Uterus (tissue), 2 donors: Measurements from ENCODE around the gene NKAIN2.

Experiments used
- POLR2A ChIP-seq, 2 donors: fragments of 450-650 bp; IDR thresholded peaks; one replicate each; pipeline ENCODE4 v1.6.1; 2016; ENCODE audit warnings: antibody characterized with exemption in 2 of 2, mild to moderate bottlenecking in 1 of 2, moderate library complexity in 1 of 2
- TF ChIP-seq, protein P1 (sequence below), 4 experiments: fragments of 200-600 bp in 2 of 4; fragments of 450-650 bp in 2 of 4; sonication (generic) in 2 of 4; IDR thresholded peaks; one replicate each; pipeline ENCODE4 v1.5.1; 2016 to 2019; ENCODE audit warnings: antibody characterized with exemption in 4 of 4, mild to moderate bottlenecking in 2 of 4, moderate library complexity in 1 of 4

DNA sequence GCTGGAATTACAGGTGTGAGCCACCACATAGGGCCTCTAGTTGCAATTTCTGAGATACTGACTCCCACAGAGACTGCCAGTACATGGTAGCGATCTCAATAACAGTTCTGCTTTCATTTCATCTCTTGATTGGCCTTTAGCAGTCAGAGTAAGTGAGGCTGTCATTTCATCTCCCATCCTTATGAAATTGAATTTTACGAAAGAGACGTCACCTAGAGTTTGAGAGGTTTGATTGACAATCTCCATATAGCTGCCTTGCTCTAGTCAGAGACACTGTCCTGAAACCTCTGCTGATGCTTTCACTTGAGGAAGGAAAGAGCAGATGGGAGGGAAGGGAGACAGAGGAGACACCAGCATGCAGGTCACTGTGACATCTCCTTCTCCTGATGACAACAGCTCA lies 466.1 kb downstream of the NKAIN2 start:
- TF ChIP-seq, protein P1, sequence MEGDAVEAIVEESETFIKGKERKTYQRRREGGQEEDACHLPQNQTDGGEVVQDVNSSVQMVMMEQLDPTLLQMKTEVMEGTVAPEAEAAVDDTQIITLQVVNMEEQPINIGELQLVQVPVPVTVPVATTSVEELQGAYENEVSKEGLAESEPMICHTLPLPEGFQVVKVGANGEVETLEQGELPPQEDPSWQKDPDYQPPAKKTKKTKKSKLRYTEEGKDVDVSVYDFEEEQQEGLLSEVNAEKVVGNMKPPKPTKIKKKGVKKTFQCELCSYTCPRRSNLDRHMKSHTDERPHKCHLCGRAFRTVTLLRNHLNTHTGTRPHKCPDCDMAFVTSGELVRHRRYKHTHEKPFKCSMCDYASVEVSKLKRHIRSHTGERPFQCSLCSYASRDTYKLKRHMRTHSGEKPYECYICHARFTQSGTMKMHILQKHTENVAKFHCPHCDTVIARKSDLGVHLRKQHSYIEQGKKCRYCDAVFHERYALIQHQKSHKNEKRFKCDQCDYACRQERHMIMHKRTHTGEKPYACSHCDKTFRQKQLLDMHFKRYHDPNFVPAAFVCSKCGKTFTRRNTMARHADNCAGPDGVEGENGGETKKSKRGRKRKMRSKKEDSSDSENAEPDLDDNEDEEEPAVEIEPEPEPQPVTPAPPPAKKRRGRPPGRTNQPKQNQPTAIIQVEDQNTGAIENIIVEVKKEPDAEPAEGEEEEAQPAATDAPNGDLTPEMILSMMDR (IDR thresholded peaks at IDR 0.05), result no peak
- TF ChIP-seq POLR2A (IDR thresholded peaks at IDR 0.05), result no peak
